ENCODE results near the gene APOLD1.

APOLD1 gene

DNA sequence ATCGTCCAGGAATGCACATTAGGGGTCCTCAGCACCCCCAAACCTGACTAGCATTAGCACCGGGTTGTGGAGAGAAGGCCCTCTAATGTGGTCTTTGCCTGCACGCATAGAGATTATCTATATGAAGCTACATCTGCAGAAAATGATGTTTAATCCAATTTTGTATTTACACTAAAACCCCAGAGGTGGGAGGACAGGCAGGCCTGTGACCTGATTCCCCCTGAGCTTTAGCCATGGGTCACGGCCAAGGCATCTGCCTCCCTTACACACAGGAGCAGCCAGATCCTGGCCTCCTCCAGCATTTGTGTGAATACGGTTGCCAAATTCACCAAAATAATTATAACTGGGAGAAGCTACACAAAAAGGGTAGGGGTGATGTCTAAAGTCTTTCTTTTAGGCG is 7.0 kb downstream of the APOLD1 start:
- no peak for DNase-seq (ENCODE audit: low read depth)
- TF ChIP-seq, protein P1, sequence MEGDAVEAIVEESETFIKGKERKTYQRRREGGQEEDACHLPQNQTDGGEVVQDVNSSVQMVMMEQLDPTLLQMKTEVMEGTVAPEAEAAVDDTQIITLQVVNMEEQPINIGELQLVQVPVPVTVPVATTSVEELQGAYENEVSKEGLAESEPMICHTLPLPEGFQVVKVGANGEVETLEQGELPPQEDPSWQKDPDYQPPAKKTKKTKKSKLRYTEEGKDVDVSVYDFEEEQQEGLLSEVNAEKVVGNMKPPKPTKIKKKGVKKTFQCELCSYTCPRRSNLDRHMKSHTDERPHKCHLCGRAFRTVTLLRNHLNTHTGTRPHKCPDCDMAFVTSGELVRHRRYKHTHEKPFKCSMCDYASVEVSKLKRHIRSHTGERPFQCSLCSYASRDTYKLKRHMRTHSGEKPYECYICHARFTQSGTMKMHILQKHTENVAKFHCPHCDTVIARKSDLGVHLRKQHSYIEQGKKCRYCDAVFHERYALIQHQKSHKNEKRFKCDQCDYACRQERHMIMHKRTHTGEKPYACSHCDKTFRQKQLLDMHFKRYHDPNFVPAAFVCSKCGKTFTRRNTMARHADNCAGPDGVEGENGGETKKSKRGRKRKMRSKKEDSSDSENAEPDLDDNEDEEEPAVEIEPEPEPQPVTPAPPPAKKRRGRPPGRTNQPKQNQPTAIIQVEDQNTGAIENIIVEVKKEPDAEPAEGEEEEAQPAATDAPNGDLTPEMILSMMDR (IDR thresholded peaks at IDR 0.05; ENCODE audit: low read depth, low read length, missing control alignments) = no peak
- no peak overlapping the region for H3K4me3 ChIP-seq (ENCODE audit: low read depth, low read length)

DNA sequence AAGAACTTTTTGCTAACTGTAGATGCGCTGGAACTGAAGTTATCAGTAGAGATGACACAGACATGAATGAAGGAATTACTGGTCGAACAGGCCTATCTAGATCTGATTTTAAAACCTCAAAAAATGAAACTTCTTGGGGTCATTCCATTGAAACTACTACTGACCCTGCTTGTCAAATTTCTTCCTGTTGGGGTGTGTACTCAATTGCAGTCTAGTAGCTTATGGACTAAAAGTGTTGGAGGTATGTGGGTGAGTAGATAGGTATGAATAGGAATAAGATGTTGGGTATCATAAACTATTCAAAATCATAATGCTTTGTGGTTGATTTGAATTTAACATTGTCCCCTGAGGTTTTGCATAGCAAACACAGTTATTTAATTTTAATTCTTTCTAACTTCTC is 9.2 kb downstream of the APOLD1 start:
- DNase-seq (ENCODE audit: low read depth) = no peak
- TF ChIP-seq, protein P1 (IDR thresholded peaks at IDR 0.05; ENCODE audit: low read depth, low read length, missing control alignments) = no peak
- no peak overlapping the region for H3K4me3 ChIP-seq (ENCODE audit: low read depth, low read length)

- no peak for DNase-seq (ENCODE audit: low read depth)
- no peak overlapping the region for H3K4me3 ChIP-seq (ENCODE audit: low read depth, low read length)
- TF ChIP-seq, protein P1 (IDR thresholded peaks at IDR 0.05; ENCODE audit: low read depth, low read length, missing control alignments) = no peak
Measured at GRCh38 chr12:12796171-12796570, 10.7 kb downstream of the APOLD1 start.

GRCh38 chr12:12796928-12797793 is 11.7 kb downstream of the APOLD1 start:
- no peak for DNase-seq (ENCODE audit: low read depth)
- TF ChIP-seq, protein P1 (IDR thresholded peaks at IDR 0.05; ENCODE audit: low read depth, low read length, missing control alignments) = no peak
- H3K4me3 ChIP-seq (ENCODE audit: low read depth, low read length) = no peak overlapping the region

GRCh38 chr12:12797794-12798152 is 12.3 kb downstream of the APOLD1 start:
- H3K4me3 ChIP-seq (ENCODE audit: low read depth, low read length) = no peak overlapping the region
- TF ChIP-seq, protein P1 (IDR thresholded peaks at IDR 0.05; ENCODE audit: low read depth, low read length, missing control alignments) = no peak
- no peak for DNase-seq (ENCODE audit: low read depth)

DNA sequence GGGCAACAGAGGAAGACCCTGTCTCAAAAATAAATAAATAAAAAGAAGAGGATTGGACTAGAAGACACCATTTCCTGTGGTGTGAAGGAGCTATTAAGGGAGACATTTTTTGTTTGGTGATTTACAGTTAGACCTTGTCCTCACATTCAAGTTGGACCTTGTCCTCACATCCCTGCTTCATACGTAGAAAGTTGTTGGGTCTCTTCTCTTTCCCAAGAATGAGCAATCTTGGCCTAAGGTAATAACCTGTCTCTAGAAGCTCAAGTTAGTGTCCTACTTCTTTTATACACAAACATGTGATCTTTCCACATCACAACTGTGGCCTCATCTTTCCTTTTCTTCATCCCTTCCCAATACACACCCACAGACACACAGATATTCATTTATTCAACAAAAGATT is 13.0 kb downstream of the APOLD1 start:
- no peak overlapping the region for H3K4me3 ChIP-seq (ENCODE audit: low read depth, low read length)
- no peak for DNase-seq (ENCODE audit: low read depth)
- TF ChIP-seq, protein P1 (IDR thresholded peaks at IDR 0.05; ENCODE audit: low read depth, low read length, missing control alignments) = no peak

All from GM12864 (cell line).